ENCODE data around the gene DVL2. TPM values are rescaled to one million over a fixed set of nuclear protein-coding genes. Genes with fewer than 3 reads are reported as not detected.

DVL2 gene
- total RNA-seq, 1 experiment from 2014 or later = 34.9 TPM

DNA sequence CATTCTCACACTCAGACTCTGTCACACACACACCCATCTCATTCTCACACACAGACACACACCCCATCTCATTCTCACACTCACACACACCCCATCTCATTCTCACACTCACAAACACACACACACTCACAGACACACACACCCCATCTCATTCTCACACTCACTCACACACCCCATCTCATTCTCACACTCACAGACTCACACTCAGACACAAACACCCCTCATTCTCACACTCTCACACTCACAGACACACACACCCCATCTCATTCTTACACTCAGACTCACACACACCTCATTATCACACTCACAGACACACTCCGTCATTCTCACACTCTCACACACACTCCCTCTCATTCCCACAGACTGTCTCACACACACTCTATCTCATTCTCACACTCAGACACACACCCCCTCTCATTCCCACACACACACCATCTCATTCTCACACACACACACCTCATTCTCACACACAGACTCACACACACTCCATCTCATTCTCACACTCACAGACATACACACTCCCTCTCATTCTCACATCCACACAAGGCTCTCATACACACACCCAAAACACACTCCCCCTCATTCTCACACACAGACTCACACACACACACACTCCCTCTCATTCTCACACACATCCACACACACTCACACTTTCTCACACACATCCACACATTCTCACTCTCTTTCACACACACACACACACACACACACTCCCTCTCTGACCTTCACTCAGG is 58.0 kb downstream of the DVL2 start:
- no peak overlapping the region for H3K27ac Mint-ChIP-seq (ENCODE audit: low read depth, unreplicated experiment)
- CTCF ChIA-PET = interaction anchor here (0.9 to 3.2 kb wide), 10 partner anchors 19 to 140 kb away, joined by 3 to 33 read pairs (median 8); no protein-coding TSS in a partner anchor
- H3K27me3 Mint-ChIP-seq (ENCODE audit: insufficient read depth, unreplicated experiment) = no peaks in the 10 kb centered on the region
- TF ChIP-seq, protein P1, sequence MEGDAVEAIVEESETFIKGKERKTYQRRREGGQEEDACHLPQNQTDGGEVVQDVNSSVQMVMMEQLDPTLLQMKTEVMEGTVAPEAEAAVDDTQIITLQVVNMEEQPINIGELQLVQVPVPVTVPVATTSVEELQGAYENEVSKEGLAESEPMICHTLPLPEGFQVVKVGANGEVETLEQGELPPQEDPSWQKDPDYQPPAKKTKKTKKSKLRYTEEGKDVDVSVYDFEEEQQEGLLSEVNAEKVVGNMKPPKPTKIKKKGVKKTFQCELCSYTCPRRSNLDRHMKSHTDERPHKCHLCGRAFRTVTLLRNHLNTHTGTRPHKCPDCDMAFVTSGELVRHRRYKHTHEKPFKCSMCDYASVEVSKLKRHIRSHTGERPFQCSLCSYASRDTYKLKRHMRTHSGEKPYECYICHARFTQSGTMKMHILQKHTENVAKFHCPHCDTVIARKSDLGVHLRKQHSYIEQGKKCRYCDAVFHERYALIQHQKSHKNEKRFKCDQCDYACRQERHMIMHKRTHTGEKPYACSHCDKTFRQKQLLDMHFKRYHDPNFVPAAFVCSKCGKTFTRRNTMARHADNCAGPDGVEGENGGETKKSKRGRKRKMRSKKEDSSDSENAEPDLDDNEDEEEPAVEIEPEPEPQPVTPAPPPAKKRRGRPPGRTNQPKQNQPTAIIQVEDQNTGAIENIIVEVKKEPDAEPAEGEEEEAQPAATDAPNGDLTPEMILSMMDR (IDR thresholded peaks at IDR 0.05; ENCODE audit: unreplicated experiment) = no peak
- no peaks in the 10 kb centered on the region for H3K36me3 Mint-ChIP-seq (ENCODE audit: insufficient read depth, unreplicated experiment)
- H3K9me3 Mint-ChIP-seq (ENCODE audit: unreplicated experiment) = no peaks in the 10 kb centered on the region
- intact Hi-C loops (cut with micrococcal nuclease) = loop anchor here (2.0 kb wide), 2 partner anchors 39 to 123 kb away; no protein-coding TSS in a partner anchor
- no peak overlapping the region for H3K4me3 Mint-ChIP-seq (ENCODE audit: unreplicated experiment)
- DNase-seq (ENCODE audit: unreplicated experiment) = no peak
- BruUV-seq (replicated peaks) = no TSS peak
- no peaks in the 10 kb centered on the region for H3K4me1 Mint-ChIP-seq (ENCODE audit: insufficient read depth, unreplicated experiment)
- POLR2A ChIA-PET = interaction anchor here (0.6 to 1.3 kb wide), 2 partner anchors 43 to 130 kb away, joined by 3 to 4 read pairs; partner anchors contain the start of gene DLG4

Small RNAs within 50 kb of the gene (microRNA-seq; reads per million reads assigned to microRNA genes)
- 1,631 reads per million, percentile 89 among the genes with 10 or more reads in this experiment for gene MIR324

Other genes with a start within 250 kb of the DVL2 start
- gene ALOX12, start 238.5 kb downstream of the DVL2 start, total RNA-seq (2022) = not detected in 2 replicates
- 155 and 209 TPM in 2 replicates for gene RNASEK, start 221.9 kb downstream of the DVL2 start, total RNA-seq (2022)
- gene BCL6B, start 211.5 kb downstream of the DVL2 start, total RNA-seq (2022) = not detected in 2 replicates
- gene SLC16A13, start 198.5 kb downstream of the DVL2 start, total RNA-seq (2022) = 7.5 and 11.1 TPM in 2 replicates
- gene SLC16A11, start 190.4 kb downstream of the DVL2 start, total RNA-seq (2022) = not detected in 2 replicates
- gene CLEC10A, start 154.3 kb downstream of the DVL2 start, total RNA-seq (2022) = not detected in 2 replicates
- not detected in 2 replicates for gene ASGR2, start 119.7 kb downstream of the DVL2 start, total RNA-seq (2022)
- 0.37 and 0.59 TPM in 2 replicates for gene ASGR1, start 55.1 kb downstream of the DVL2 start, total RNA-seq (2022)
- gene DLG4, start 14.7 kb downstream of the DVL2 start, total RNA-seq (2022) = 7.6 TPM in 2 replicates
- gene ACADVL, start 14.6 kb downstream of the DVL2 start, total RNA-seq (2022) = 387 and 413 TPM in 2 replicates
- gene PHF23, start 4.9 kb upstream of the DVL2 start, total RNA-seq (2022) = 41.8 and 47.1 TPM in 2 replicates
- 226 and 294 TPM in 2 replicates for gene GABARAP, start 7.9 kb upstream of the DVL2 start, total RNA-seq (2022)
- gene CTDNEP1, start 17.2 kb upstream of the DVL2 start, total RNA-seq (2022) = 145 and 148 TPM in 2 replicates
- gene ELP5, start 17.7 kb upstream of the DVL2 start, total RNA-seq (2022) = 81.0 and 91.3 TPM in 2 replicates
- gene CLDN7, start 28.0 kb upstream of the DVL2 start, total RNA-seq (2022) = 20.8 and 23.9 TPM in 2 replicates
- not detected in 2 replicates for gene SLC2A4, start 47.2 kb upstream of the DVL2 start, total RNA-seq (2022)
- gene YBX2, start 60.1 kb upstream of the DVL2 start, total RNA-seq (2022) = 0.40 and 0.44 TPM in 2 replicates
- 1,142 and 1,190 TPM in 2 replicates for gene EIF5A, start 73.1 kb upstream of the DVL2 start, total RNA-seq (2022)
- 29.4 and 49.8 TPM in 2 replicates for gene GPS2, start 80.8 kb upstream of the DVL2 start, total RNA-seq (2022)
- 36.9 and 39.3 TPM in 2 replicates for gene NEURL4, start 94.8 kb upstream of the DVL2 start, total RNA-seq (2022)
- 4.4 and 4.9 TPM in 2 replicates for gene ACAP1, start 102.0 kb upstream of the DVL2 start, total RNA-seq (2022)
- 9.2 and 10.1 TPM in 2 replicates for gene KCTD11, start 117.6 kb upstream of the DVL2 start, total RNA-seq (2022)
- gene TMEM95, start 120.6 kb upstream of the DVL2 start, total RNA-seq (2022) = not detected in 2 replicates
- 6.4 and 8.0 TPM in 2 replicates for gene TNK1, start 146.6 kb upstream of the DVL2 start, total RNA-seq (2022)
- 53.8 and 59.0 TPM in 2 replicates for gene PLSCR3, start 160.0 kb upstream of the DVL2 start, total RNA-seq (2022)
- 35.2 and 42.9 TPM in 2 replicates for gene TMEM256, start 169.6 kb upstream of the DVL2 start, total RNA-seq (2022)
- gene NLGN2, start 173.3 kb upstream of the DVL2 start, total RNA-seq (2022) = 6.7 and 9.0 TPM in 2 replicates
- not detected in 2 replicates for gene SPEM1, start 185.8 kb upstream of the DVL2 start, total RNA-seq (2022)
- gene SPEM2, start 191.1 kb upstream of the DVL2 start, total RNA-seq (2022) = not detected in 2 replicates
- gene SPEM3, start 194.3 kb upstream of the DVL2 start, total RNA-seq (2022) = not detected in 2 replicates
- gene TMEM102, start 200.9 kb upstream of the DVL2 start, total RNA-seq (2022) = 6.1 and 6.3 TPM in 2 replicates
- 0.84 and 2.1 TPM in 2 replicates for gene FGF11, start 205.0 kb upstream of the DVL2 start, total RNA-seq (2022)
- 3.3 and 7.8 TPM in 2 replicates for gene CHRNB1, start 210.5 kb upstream of the DVL2 start, total RNA-seq (2022)
- 26.3 and 29.1 TPM in 2 replicates for gene ZBTB4, start 245.1 kb upstream of the DVL2 start, total RNA-seq (2022)
- gene SLC35G6, start 246.9 kb upstream of the DVL2 start, total RNA-seq (2022) = not detected in 2 replicates
- gene POLR2A, start 249.8 kb upstream of the DVL2 start, total RNA-seq (2022) = 89.6 and 107 TPM in 2 replicates